NCI-H510A treated with DMSO at 0.1 percent for 48 hours (cell line): Measurements from ENCODE around the gene QRFP.

Experiments used
- DNase-seq: peaks from one replicate; lab custom pipeline; 2025; lab: John Stamatoyannopoulos, UW

QRFP gene

DNA sequence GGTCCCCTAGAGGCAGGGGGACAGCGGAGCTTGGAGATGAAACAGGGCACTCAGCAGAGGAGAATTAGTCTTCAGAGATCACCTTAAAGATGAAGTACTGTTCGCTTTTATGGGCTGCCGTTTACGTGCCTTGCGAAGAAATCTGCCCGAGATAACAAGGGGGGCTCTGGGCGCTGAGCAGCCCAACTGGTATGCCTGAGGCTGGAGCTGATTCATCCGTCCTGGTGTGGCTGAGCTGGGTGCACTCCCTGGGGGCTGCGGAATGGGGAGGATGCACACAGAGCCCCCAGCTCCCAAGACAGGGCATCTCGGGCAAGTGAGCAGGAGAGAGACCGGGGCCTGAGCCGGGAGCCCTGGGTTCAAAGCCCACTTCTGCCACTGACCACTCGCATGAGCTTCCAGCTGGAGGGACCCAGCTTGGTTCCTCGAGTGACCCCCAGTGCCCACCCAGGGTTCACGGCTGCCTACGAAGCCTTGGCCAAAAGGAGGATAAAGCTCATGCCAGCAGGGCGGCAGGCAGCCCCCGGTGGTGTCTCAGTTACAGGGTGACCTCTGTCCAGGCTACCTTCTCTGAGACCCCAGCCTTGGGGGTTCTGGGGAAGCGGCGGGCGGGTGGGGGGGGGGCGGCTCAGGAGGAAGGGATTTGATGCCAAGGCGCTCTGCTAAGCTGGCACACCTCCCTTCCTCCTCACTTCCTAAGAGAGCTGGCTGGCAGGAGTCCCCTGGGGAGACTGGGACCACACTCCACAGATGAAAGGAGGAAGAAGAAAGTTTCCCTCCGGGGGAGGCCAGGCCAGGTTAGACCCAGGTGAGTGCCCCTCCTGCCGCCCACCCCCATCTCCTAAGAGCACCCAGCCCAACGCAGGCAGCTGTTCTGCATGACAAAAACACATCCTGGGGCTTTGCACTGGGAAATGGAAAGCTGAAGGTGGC, 36.8 kb upstream of the QRFP start:
- DNase-seq, result no peak

DNA sequence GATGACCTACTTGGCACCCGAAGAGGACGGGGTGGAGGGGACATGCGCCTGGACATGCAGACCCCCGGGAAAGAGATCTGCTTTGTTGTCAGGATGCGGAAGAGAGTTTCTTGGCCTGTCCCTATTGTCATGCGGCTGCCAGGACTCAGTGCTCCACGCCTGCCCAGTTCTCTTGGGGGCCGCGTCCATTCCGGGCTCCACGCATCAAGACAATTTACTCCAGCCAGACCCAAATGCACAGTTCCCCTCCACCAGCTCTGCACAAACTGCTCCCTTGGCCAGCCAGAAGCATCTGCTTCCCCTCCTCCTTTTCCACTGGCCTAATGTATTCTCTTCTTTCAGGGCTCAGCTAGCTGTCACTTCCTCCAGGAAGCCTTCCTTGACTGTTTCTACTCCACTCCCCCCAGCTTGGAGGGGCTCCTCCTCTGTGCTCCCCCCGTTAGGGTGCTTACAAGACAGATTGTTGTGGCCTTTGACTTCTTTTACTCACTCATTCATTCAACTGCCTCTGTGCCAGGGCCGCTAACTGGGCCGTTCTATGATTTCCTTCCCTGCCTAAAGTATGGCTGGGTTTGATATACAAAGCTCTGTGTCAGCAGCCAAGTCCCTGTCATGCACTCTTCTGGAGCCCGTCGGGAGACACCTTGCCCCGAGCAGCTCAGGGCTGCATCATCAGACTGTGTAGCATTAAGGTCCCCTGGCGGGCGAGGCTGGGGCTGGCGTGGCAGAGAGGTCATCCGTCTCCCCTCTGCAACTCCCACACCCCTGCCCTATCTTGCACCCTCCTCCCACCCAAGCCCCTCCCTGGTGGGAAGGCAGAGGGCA, 35.9 kb upstream of the QRFP start:
- no peak for DNase-seq

GRCh38 chr9:130931508-130932254, 35.1 kb upstream of the QRFP start:
- DNase-seq, result no peak

- DNase-seq, result no peak
These were observed 34.3 kb upstream of the QRFP start for GRCh38 chr9:130930804-130931349.

DNA sequence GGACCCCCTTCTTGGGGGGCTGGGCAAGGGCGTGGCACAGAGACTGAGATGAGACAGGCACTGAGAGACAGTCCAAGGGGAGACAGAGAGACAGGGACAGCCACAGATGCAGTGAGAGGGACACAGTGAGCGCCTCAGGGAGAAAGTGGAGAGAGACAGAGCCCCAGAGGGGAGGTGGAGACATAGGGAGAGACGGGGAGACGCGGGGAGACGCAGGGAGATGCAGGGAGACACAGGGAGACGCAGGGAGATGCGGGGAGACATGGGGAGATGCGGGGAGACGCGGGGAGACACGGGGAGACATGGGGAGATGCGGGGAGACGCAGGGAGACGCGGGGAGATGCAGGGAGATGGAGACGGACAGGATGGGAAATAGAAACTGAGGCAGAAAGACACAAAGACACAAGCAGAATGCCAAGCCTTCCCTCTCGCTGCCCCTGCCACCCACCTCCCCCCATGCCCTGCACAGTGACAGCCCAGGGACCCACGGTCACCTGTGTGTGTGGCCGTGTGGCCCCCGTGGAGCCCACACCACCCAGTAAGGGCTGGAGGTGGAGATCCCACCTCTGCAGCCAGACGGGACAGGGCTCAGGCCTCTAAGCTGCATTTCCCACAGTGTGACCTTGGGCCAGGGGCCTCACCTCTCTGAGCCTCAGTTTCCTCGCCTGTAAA, 33.7 kb upstream of the QRFP start:
- no peak for DNase-seq

DNA sequence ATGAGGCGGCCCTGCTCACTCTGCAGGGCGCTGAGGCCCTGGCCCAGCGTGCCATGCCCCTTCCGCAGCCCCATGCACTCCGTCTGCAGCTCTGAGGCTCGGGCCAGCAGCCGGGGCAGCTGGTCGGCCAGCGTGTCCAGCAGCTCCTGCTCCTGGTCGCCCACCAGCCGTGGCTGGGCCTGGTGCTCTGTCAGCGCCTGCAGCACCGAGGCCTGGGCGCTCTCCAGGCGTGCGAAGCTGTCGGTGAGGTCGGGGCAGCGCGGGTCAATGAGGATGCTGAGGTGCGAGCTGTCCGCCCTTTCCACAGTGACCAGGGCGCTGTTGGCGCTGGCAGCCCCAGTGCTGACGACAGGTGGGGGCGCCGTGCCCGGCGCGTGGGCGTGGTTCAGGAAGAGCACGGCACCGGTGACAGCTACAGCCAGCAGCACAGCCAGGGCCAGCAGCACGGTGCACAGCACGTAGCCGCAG, 33.0 kb upstream of the QRFP start:
- no peak for DNase-seq

DNA sequence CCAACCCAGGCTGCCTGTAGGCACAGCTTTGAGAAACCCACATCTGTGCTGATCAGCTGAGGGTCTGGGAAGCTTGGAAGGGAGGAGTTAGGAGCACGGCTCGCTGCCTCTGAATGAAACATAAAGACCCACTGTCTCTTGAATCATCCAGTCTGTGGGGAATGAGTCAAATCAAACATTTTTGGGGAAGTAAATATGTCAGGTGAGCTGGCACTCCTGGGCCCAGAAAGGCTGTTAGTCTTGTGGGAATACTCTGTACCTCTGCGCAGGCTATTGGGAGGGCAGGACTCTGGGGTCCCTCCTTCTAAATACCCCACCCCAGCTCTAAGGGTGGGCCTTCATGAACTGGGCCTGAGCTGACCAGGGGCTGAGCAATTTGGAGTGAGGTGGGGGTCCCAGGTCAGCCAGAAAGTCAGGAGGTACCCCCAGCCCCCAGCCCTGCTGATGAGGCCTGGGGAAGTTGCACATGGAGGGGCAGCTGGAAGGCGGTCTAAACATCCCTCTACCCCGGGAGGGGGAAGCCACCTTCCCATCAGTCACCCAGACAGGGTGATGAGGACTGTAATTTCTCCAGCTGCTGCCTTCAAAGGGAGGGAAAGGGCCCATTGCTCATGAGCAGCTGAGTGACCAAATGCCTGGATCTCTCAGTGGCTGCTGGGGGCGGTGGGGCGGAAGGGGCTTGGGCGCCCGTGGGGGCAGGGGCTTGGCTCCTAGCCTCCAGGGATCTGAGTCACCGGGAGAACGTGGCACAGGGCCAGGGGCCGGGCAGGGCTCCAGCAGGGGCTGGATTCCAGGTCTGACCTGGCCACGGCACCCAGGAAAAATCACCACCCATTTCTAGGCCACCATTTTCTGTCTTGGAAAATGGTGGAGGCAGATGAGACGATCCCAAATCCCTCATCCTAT, 31.6 kb upstream of the QRFP start:
- no peak for DNase-seq

DNA sequence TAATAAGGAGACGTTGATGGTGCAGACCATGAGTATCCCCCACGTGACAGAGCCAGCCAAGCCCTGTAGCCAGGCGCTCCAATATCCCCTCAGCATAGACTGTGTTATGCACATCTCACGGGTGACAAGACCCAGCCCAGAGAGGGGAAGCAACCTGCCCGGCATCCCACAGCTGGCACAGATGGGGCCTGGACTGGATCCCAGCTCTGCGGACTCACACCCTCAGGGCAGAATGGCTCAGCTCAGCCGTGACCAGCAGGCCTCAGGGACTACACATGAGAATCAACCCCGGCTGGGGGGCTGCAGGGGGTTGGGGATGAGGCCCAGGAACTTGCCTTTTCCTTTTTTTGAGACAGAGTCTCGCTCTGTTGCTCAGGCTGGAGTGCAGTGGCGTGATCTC, 30.7 kb upstream of the QRFP start:
- DNase-seq, result no peak

GRCh38 chr9:130925050-130925678, 28.6 kb upstream of the QRFP start:
- DNase-seq, result no peak

DNA sequence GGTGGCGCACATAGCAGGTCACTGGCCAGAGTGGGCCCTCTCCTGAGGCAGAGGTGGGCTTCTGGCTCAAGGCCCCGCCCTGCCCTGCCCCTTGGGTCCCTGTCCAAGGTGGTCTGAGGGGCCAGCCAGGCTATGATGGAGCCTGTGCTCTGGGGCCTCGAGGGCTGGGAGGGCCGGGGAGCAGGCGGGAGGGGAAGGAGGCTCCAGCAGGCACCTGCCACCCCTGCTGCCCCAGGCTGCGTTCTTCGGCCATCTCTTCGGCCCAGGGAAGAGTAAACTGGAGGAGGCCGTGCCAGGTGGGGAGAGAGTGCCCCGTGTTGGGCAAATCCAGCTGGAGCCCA, 27.8 kb upstream of the QRFP start:
- no peak for DNase-seq

DNA sequence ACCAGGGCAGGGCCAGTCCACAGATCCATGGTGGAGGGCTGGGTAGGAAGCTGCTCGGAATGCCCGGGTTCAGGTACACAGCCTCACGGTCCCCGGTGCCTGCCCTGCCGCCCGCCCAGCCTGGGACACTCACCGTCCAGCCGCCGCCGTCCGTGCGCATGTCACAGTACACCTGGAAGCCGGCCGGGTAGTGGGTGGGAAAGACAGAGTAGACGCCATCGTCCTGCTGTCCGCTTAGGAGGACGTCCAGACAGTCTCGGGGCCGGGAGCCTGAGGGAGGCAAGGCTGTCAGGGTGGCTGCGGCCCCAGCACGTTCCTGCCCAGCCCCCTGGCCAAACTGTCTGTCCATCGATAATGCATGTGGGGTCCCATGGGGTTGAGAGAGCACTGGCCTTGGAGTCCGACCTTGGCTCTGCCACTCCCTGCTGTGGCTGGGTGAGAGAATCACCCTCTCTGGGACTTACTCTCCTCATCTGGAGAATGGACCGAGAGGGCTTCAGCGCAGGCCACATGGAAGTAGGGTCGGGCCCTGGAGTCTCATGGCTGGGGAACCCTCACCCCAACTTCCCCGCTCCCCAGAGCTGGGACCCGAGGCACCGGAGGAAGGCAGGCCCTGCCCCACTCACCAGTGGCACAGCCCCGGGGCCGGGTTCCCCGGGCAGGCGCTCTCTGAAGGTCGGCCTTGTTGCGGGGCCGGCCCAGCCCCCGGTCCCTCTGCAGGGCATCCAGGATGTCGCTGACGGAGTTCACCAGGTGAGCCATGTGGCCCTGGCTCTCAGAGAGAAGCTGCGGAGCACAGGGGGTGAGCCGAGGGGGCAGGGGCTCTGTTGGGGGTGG, 27.2 kb upstream of the QRFP start:
- no peak for DNase-seq

GRCh38 chr9:130922893-130923610, 26.4 kb upstream of the QRFP start:
- no peak for DNase-seq

DNA sequence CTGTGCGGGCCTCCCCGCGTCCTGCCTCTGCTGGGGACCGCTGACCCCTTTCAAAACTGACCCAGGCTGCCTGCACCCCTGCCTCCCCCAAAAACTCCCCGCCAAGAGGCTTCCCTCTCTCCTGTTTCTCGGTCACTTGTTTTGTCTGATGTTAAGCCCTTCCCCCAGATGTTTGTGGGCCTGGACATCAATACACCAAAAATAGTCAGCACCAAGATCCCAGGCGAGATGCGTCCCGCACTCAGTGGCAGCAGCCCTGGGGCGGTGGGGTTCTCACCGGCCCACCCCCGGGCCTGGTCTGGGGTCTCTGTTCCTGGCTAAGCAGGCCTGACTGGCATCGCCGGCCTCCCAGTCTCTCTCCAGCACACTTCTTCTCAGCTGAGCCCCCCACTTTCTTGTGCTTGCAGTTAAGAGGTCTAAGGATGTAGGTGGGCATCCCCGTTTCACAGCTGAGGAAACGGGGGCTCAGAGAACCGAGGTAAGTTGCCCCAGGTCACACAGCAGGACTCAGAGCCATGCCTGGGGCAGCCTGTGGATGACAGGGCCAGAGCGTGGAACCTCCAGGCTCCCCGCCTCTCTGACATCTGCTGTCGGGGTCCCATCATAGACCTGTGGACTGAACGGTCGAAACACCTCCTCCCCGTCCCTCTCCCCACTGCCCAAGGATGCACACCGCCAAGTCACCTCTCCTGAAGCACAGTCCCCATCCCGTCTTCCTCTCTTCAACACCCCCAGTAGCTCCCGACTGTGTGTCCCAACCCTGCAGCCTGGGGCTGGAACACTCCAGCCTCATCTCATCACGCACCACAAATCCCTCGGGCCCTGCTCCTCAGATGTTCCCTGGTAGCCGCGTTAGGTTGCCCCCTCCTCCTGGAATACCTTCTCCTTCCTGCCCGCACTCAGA, 25.6 kb upstream of the QRFP start:
- DNase-seq, result no peak

- DNase-seq, result no peak
These were observed 24.8 kb upstream of the QRFP start for GRCh38 chr9:130921300-130921988.

- no peak for DNase-seq
These were observed 24.2 kb upstream of the QRFP start for GRCh38 chr9:130920762-130921299.

- DNase-seq, result no peak
These were observed 23.6 kb upstream of the QRFP start for GRCh38 chr9:130920233-130920632.
